GM21529 (cell line): ENCODE data around the gene ABCA3.
A peak's percentile ranks its signal among the peaks of the same experiment; 100 is the strongest.

ENCODE experiments used
- ATAC-seq: cut with Tn5 transposase; IDR thresholded peaks from one replicate; pipeline ENCODE4 v1.9.1; 2021; ENCODE audit not compliant: unreplicated experiment

Gene ABCA3

GRCh38 chr16:2357331-2357730, 16.8 kb upstream of the ABCA3 start:
- ATAC-seq, result no peak

DNA sequence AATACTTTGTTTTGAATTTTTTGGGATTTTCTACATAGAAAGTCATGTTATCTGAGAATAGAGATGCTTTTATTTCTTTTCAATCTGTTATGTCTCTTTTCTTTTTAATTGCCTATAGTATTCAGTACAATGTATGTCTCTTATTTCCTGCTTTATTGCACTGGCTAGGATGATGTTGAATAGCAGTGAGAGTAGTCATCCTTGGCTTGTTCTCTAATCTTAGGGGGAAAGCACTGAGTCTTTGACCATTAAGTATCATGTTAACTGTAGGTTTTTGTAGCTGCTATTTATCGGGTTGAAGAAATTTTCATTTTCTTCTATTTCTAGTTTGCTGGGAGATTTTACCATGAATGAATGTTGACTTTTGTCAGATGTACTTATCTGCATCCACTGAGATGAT, 10.0 kb upstream of the ABCA3 start:
- ATAC-seq, result no peak

- ATAC-seq, result no peak
Measured at GRCh38 chr16:2343211-2343610, 2.7 kb upstream of the ABCA3 start.

DNA sequence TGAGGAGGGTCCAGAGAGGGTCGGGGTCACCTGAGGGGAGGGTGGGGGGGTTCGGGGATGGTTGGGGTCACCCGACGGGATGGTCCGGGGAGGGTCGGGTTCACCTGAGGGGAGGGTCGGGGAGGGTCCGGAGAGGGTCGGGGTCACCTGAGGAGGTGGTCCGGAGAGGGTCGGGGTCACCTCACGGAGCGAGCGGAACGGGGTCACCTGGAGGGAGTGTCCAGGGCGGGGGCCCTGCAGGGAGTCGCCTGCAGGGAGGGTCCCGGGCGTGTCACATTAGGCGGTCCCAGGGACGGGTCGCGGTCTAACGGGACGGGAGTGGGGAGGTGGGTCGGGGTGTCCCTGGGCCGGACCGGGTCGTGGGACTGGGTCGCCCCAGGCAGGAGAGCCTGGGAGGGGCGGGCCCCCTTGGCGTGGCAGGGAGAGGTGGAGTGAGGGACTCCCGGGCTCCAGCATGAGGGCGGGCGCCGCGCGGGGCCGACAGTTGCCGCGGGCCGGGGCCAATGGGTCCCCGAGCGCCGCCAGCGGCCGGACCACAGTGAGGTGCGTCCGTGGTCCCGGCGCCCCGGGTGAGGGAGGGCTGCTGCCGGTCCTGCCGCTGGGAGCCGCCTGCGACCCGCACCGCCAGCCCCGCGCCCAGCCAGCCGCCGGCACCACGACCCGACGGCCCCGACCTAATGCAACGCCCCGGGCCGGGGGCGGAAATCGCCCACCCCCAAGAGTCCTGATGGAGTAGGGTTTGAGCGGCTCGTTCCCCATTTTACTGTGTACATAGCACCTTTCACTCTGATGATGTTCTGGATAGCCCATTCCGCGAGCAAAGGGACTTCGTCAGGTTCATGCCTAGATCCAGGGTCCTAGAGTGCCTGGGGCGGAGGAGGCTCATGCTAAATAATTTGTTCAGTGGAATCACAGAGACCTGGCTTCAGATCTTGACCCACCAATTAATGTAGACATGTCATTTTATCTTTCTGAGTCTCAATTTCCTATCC, 1.2 kb upstream of the ABCA3 start:
- no peak for ATAC-seq

DNA sequence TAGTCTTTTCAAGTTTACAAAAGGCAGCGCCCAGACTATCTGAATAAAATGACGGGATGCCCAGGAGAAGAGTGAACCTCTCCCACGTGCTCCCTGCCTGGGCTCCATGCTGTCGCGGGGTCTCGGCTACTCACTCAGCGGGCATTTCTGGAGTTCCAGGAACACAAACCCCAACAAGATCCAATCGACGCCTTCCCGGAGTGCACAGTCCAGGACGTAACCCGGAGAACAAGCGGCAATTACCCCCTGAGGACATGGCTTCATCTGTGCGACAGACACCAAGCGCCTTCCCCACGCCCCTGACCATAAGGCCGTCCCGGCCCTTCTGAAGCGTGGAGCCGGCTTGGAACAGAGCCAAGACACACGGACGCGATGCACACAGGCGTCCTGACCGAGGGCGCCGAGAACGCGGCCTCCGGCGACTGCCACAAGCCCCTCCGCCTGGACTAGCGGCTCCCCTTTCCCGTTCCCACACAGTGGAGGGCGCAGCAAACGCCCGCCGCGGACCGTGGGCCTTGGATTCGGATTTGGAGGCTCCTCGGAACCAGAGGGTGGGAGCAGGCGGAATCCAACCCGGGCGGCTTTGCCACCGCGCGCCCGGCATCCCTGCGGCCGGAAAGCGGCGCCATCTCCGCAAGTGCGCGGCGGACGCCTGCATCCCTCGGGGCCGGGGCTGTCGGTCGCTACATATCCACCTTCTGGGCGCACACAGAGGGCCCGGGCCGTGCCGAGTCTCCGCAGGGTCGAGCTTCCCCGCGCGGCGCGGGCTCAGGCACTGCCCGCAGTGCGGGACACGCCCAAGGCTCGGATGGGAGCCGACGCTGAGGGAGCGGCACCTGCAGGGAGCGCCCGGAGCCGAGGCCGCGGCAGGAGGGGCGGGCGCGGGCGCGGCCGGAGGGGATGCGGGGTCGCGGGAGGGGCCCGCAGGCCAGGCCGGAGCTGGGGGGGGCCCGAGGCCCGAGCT, 725 bp downstream of the ABCA3 start:
- ATAC-seq, result peak; percentile 33

- no peak for ATAC-seq
Measured at GRCh38 chr16:2337431-2338296, 2.9 kb downstream of the ABCA3 start.

GRCh38 chr16:2335286-2335895, 5.1 kb downstream of the ABCA3 start:
- ATAC-seq, result no peak

GRCh38 chr16:2333772-2334379, 6.7 kb downstream of the ABCA3 start:
- no peak for ATAC-seq

DNA sequence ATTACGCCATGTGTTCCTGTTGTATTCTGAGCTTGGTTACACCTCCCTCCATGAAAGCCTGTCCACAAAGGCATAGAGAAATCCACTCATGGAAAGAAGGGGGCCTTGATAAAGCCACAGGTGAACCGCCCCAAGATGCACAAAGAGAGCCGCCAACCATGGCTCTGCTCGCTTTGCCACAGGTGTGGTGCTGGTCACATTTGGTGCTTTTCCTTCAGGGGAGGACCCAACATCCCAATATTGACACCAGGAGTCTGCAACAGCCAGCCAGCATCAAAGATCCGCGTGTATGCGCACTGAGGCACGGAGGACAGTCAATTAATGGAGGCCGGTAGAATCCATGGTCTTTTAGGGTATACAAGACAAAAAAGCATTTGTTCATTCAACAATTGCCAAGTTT, 7.3 kb downstream of the ABCA3 start:
- no peak for ATAC-seq

DNA sequence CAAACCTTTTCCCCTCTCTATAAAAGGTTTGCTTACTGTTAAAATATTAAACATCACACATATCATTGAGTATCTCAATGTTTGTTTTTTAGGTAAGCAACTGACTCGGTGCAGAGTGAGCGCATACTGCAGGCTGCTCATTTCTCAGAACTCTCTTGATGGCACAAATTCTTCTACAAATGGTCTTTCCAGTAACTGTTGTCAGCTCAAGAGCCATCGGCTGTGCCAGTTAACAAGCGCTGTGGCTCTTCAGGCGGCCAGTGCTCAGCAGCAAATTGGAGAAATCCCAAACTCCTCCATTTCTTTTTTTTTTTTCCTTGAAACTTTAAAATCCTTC, 8.6 kb downstream of the ABCA3 start:
- ATAC-seq, result no peak

DNA sequence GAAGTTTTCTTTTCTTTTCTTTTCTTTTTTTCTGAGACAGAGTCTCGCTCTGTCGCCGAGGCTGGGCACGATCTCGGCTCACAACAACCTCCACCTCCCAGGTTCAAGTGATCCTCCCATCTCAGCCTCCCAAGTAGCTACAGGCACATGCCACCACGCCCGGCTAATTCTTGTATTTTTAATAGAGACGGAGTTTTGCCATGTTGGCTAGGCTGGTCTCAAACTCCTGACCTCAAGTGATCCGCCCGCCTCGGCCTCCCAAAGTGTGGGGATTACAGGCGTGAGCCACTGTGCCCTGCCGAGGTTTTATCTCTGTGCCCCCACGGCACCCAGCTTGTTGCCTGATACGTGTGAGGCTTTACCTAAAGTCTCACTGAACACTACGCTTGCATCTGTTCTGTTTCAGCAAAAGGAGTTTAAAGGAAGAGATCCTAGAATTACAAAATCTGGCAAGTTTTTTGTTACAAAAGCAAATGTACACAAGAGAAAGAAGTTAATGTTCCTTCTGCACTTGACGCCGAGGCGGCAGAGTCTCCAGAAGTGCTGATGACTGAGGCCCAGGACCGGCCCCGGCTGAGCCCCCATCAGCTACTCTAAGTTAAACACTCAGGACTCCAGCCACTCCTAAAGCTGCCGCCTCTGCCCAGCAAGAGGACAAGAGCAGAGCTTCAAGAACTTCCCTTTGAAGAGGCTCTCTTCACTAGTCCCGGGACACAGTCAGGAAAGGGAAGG, 9.2 kb downstream of the ABCA3 start:
- no peak for ATAC-seq

DNA sequence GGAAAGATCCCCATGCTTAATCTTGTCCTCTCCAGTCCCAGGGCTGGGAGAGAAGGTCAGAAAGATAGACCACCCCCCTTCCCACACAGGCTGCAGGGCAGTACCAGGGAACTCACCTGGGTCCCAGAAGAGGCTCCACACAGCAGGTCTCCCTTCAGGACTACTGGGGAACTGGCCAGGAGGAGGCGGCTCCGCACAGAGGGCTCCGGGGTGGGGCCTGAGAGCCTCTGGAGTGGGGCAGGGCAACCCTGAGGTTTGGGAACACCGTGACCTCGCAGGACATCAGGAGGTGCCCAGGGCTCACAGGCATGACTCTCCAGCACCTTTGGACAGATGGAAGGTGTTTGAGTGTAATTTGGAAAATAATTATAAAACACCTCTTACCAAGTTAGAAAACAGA, 11.0 kb downstream of the ABCA3 start:
- ATAC-seq, result no peak

- no peak for ATAC-seq
Measured at GRCh38 chr16:2328428-2328827, 12.1 kb downstream of the ABCA3 start.

GRCh38 chr16:2326191-2326590, 14.3 kb downstream of the ABCA3 start:
- no peak for ATAC-seq

GRCh38 chr16:2325791-2326190, 14.7 kb downstream of the ABCA3 start:
- ATAC-seq, result no peak

- ATAC-seq, result no peak
Measured at GRCh38 chr16:2325181-2325580, 15.3 kb downstream of the ABCA3 start.

DNA sequence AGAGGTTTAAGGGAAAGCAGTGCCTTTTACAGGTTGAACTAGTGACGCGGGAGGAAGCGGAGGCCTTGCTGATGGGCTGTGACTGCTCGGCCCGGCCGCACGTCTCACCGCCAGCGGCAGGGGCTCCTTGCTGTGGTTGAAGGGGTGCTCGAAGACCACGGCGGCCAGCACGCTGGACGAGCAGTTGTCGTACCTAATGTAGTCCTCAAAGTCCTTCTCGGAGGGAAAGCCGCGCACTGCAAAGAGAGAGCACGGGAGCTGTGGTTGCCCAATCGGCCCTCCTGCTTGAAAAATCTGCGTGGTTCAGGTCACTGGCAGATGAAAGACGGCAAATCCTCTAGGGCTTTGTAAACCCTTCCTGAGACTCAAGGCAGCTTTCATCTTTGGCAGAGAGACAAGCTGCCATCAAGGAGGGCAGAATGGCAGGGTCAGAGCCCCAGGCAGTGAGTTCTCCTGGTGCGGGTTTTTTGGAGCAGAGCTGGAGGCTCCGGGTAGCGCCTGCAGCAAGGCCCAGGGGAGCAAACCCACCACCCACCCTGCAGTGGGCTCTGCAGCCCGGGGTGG, 16.1 kb downstream of the ABCA3 start:
- ATAC-seq, result no peak

DNA sequence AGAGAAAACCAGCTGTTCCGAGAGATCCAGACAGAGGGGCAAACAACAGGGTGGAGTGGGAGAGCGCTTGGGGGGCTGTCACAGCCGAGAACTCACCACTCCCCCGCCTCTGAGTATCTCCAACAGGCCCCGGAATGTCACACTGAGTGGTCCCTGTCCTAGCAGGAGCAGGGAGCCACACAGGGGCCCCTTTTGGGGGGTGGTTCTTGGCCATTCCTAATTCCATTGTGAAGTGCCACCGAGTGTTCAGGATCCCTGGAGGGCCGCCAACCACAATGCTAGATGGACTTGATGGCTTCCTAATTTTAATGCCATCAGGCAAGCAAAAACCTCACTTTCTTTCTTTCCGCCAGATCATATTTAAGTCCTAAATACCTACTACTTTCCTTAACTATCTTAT, 16.8 kb downstream of the ABCA3 start:
- ATAC-seq, result no peak

- no peak for ATAC-seq
Measured at GRCh38 chr16:2319606-2320005, 20.9 kb downstream of the ABCA3 start.
